Stimulated activated CD8-positive, alpha-beta memory T cell treated with anti-CD3 and anti-CD28 coated beads, Interleukin-15, amount 100 ng/mL, for 4 hours (primary cell): ENCODE results near the gene CPOX.
A peak's percentile ranks its signal among the peaks of the same experiment; 100 is the strongest.
"Not testable (repeated sequence)": the region's sequence is repeated elsewhere in the genome, so short reads cannot be mapped to it uniquely, and the experiment has no call there.

Experiments used
- DNase-seq, 2 donors: peaks; one replicate each; pipeline ENCODE4 v3.0.0-alpha.2; 2020; ENCODE audit warnings: low read depth in 2 of 2

Gene CPOX

GRCh38 chr3:98563661-98564281 is 29.6 kb downstream of the CPOX start:
- DNase-seq = no peak

DNA sequence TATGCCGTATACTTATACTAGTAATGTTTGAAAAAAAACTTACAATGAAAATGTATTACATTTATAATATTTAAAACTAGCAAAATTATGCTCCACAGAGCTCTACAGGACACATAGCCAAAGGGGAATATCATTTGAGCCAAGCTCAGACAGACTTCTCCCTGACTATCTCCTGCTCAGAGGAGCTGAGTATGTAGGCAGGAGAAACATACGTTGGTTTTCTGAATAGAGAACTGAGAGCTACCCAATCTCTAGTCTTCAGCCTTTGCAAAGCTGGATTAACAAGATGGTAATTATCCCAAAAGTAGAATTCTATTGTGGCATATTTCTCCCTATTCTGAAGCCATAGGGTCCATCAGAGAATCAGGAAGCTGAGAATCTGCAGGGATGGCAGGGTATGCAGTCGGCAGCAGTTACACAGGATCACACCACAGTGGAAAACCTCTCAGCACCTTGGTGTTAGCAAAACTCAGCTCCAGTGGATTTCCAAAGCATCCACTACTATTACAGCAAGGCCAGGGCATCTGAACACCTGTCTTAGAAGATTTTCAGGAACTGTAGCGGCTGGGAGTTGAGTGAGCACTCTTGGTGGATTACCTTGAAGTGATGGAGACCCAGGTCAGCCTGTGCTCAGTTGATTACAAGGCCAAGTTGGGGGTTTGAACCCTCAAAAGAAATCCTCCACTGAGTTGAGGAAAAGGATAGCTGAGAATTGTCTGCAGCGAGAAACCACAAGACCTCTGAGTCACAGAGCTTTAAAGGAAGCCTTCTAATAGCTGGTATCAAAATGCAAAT is 31.5 kb downstream of the CPOX start:
- no peak for DNase-seq

DNA sequence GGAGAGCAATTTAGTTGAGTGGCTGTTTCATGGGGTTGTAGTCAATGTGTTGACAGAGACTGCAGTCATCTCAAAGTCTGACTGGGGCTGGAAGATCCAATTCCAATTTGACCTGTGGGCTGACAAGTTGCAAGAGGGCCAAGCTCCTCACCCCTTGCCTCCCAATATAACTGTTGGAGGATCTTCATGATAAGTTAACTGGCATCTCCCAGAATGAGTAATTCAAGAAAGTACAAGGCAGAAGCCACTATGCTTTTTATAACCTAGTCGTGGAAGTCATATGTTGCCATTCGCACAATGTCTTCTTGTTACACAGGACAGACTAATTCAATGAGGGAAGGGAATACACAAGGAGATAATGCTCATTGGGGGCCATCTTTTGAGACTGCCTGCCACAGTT is 32.5 kb downstream of the CPOX start:
- no peak for DNase-seq

- DNase-seq = not testable (repeated sequence)
Measured at GRCh38 chr3:98559769-98560168, 33.6 kb downstream of the CPOX start.

DNA sequence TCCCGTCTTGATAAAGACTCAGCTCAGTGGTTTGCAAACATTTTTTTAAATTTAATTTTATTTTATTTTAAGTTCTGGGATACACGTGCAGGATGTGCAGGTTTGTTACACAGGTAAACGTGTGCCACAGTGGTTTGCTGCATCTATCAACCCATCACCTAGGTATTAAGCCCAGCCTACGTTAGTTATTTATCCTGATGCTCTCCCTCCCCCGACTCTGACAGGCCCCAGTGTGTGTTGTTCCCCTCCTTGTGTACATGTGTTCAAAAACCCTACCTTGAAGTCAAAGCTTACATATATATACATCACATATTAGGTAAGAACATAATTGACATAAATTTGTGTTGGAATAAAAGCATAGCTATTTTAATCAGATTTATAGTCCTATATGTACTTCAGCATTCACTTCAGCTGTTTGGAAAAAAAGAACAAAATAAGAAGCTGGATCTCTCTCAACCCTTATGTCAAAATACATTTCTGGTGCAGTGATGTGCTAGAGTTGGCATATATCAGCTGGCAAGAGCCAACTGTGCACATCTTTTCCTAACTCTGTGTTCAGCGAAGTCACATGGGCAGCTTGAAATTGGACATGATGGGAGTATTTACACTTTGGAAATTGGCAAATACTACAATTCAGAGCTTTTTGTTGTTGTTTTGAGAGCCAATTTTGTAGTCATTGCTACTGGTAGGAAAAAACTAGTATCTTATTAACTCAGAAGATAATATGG is 35.1 kb downstream of the CPOX start:
- no peak for DNase-seq

DNA sequence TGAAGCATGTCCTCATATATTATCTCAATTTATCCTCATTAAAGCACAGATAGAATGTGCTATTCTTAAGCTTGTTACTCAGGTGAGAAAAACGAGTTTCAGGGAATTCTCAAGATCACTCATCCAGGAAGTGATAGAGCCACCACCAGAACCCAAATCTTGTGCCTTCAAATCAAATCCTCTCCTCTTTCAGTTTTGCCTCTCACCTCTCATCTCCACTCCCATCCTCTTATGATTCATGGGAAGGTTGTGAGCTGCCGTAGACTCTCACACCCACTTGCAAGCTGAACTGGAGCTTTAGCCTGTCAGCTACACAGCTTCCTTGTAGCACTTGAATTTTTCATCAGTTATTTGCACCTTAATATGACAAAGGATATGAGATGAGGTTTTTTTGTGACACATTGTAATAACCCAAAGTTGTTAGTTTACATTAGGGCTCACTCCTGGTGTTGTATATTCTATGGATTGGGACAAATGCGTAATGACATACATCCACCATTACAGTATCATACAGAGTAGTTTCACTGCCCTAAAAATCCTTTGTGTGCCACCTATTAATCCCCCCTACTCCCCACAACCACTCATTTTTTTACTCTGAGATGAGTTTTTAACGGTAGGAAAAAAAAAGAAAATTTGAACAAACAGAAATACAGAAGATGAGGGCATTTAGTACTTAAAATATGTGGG is 35.9 kb downstream of the CPOX start:
- DNase-seq = peak in 1 of 2 donors; percentile 39

DNA sequence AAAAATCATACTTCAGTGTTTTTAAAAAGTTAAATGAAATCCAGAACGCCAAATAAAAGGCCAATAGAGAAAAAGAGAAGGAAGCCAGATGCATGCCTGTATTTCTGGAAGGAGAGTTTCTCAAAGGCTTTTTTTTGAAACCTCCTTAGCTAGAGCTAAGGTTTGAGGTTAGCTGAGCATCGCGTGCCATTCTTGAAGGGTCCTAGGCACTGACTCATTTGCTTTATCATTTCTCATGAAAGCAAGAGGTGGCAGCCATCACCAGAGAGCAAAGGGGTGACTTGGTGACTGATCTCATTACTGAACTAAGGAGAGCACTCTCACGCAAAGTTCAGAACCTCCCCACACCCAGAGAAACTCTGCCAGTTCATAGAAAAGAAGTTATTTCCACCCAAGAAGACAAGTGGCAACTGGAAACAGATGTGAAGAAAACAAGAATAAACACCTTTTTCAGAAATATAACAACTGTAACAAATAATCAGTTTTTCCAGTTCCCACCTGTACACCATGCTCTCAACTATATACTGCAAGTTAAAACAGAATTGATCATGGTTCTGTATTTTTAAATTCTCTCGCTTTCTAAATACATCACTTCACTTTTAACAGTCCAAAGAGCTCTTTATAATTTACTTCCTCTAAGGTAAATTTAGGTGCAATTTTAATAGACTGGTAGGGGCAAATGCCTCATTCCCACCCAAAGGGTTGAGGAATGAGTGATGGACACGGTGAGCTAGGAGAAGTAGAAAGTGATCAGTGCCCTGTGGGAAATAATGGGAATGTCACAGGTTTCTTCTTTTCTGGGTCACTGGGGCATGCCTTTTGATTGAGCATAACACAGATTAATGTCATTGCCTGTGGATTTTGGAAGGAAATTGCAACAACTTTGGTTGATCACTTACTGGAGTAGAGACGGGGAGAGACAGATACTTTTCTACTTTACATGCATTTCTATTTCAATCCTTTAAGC is 37.0 kb downstream of the CPOX start:
- peak; percentile 30 to 73 for DNase-seq

- no peak for DNase-seq
Measured at GRCh38 chr3:98555025-98555379, 38.4 kb downstream of the CPOX start.

DNA sequence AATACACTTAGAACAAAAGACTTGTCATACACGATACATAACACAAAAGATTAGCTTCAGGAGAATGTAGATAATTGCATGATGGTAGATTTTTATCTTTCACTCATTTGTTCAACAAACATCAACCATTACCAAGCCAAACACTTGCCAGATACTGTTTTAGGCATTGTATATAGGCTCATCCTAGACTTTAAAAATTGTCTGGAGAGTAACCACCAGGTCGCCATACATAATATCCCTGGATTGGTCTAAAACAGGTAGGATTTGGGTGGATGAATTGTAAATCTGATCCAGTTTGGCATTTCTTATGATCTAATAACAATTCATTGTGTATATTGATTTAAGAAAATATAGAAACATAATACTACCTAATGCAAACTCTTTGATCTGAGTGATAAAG is 38.8 kb downstream of the CPOX start:
- no peak for DNase-seq

DNA sequence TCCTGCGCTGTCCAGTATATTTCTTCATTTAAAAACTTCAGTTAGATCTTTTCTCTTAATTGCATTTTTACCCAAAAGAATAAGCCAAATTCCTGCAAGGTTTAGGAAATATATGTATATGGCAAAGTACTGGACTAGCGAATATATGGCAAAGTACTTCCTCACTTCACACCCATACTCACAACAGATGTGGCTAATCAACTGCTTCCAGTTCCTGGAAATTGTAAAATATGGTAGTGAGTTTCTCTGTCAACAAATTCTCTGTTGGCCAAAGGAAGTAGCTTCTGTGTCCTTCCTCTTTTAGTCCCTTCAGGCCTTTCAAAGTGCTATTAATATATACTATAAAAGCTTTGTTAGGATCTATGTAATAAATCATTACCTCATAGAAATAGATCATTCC is 39.7 kb downstream of the CPOX start:
- no peak for DNase-seq

- no peak for DNase-seq
Measured at GRCh38 chr3:98553021-98553563, 40.3 kb downstream of the CPOX start.

DNA sequence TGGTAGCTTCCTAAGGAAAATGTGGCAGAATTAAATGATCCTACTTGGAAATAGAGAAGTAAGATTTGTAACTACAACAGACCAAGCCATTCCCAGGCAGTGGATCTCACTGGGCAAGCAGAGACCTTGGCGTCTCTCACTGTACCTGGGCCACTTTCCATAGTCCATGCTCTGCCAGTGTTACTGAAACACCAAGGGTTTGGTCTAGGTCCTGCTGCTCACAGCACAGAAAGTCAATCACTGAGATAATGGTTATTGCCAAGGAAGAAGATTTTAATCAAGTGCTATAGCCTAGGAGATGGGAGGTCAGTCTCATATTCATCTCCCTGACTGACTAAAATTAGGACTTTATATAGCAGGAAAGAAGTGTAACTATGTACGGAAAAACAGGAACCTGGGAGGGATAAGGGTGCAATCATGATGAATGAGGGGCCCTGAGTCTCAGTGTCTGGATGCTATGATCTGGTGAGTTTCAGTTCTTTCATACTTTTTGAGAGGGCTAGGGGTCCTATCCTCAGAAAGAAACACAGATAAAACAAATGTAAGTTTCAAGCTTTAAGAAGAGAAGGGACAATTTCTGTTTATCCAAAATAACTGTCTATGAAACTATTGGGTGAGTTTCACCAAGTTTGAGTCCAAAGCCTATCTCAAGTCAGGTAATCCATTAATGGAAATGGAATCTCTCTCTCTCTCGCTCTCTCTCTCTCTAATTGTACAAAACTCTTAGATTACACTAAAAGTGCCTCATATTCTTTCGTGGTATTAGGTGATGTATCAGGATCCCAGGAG is 41.0 kb downstream of the CPOX start:
- DNase-seq = no peak

GRCh38 chr3:98551754-98552153 is 41.7 kb downstream of the CPOX start:
- no peak for DNase-seq

GRCh38 chr3:98551236-98551635 is 42.2 kb downstream of the CPOX start:
- no peak for DNase-seq

- DNase-seq = no peak
Measured at GRCh38 chr3:98550833-98551232, 42.6 kb downstream of the CPOX start.

DNA sequence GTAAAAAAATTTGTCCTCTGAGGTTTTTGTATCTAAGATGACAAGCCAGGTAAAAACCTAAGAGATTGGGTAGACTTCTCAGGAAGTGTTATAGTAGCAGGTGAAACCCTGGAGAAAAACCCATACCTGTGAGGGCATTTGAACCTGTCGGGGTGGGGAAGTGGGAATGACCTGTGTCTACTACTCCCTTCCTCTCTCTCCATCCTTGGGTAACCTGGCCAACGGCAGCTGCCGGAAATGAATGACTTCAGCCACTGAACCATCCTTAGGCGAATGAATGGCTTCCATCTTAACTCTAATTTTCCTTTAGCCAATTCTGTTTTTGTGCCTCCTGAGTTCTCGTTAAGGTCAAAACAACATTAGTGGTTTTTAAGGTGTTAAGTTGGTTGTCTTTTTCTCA is 44.9 kb downstream of the CPOX start:
- DNase-seq = no peak

DNA sequence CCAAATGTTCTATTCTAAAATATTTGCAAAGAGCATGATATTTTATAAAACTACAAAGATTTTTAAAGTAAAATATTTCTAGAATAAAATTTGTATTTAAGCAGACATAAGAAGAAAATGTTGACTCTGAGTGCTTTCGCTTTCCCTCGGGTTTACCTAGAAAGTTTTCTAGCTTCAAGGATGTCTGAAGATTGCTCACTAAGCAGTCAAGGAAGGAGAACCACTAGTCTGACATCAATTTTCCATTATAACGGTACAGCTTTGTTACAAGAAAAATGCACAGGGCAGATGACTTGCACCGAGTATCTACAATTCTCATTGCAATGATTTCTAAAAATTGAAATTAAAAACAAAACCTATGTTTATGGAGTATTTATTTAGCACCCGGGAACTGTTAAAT is 47.5 kb downstream of the CPOX start:
- no peak for DNase-seq

GRCh38 chr3:98542623-98543022 is 50.8 kb downstream of the CPOX start:
- no peak for DNase-seq

DNA sequence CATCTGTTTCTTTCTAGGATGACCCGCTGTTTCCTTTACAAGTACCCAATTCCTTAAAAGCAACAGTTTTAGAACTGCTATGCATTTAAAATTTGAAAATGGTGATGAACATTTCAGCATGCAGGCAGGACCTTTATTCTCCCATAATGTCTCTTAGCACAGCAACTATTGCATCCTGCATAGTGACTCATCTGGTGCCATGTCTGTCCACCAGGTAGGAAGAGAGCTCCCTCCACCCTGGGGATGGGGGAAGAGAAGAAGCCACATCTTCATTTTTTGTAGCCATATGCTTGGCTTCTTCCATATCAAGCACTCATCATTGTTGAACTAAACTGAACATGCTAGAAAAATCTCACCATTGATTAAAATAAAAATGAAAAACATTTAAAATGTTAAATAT is 51.7 kb downstream of the CPOX start:
- DNase-seq = no peak

DNA sequence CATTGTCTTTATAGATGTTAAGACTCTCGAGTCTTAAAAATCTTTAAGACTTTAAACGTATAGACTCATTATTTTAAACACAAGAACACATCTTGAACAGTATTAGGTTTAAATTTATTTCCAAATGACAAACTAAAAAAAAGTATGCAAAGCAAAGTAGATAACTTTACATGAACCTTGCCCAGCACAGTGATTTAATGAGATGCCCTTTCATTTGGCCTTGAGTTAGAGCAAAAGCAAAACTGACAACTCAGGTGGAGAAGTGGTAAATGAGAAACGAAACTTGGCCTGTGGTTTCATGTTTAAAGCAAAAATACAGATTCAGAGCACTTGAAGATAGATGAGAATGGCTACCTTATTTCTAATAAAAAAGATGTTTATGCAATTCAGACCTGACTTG is 53.1 kb downstream of the CPOX start:
- no peak for DNase-seq
